Esophagus muscularis mucosa (tissue), 3 donors: ENCODE measurements around the gene SLC26A2.

ENCODE experiments used
- CTCF ChIP-seq, 3 experiments: fragments of 200-600 bp in 2 of 3; fragments of 450-650 bp in 1 of 3; sonication (generic) in 2 of 3; IDR thresholded peaks; one replicate each; pipeline ENCODE4 v1.5.1; 2017 to 2019; ENCODE audit warnings: antibody characterized with exemption in 3 of 3, mild to moderate bottlenecking in 2 of 3, moderate library complexity in 1 of 3
- POLR2A ChIP-seq: fragments of 450-650 bp; IDR thresholded peaks from one replicate; pipeline ENCODE4 v1.6.1; 2017; ENCODE audit warnings: antibody characterized with exemption, moderate library complexity, mild to moderate bottlenecking, low read depth
- POLR2AphosphoS5 ChIP-seq, 2 donors: sonication (generic); formaldehyde crosslinking; IDR thresholded peaks; one replicate each; pipeline ENCODE4 v1.6.1; 2017; ENCODE audit warnings: antibody characterized with exemption in 2 of 2

- TF ChIP-seq CTCF (IDR thresholded peaks at IDR 0.05) = no peak
- no peak for TF ChIP-seq POLR2AphosphoS5 (IDR thresholded peaks at IDR 0.05)
- no peak for TF ChIP-seq POLR2A
Observed at GRCh38 chr5:149930749-149931574, 29.6 kb upstream of the SLC26A2 start.
